ENCODE measurements around the gene SSBP3.
"Not testable (repeated sequence)": the region's sequence is repeated elsewhere in the genome, so short reads cannot be mapped to it uniquely, and the experiment has no call there.

The SSBP3 gene

DNA sequence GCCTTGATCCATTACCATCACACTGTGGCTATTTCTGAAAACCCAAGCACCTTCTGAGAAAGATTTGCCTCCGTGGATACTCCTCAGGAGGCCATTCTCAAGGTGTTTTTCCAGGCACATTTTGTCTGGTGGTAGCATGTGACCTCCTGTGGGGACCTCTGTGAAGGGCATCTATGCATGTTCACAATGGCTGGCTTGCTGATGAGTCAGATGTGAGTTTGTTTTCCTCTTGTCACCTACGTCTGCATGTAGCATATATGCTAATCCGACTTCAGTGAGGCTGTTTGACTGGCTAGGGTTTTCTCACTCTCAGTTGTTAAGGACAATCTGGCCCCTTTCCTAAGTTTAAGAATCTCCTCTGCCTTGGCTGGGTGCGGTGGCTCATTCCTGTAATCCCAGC is 198.3 kb downstream of the SSBP3 start:
- not testable (repeated sequence) for DNase-seq

DNA sequence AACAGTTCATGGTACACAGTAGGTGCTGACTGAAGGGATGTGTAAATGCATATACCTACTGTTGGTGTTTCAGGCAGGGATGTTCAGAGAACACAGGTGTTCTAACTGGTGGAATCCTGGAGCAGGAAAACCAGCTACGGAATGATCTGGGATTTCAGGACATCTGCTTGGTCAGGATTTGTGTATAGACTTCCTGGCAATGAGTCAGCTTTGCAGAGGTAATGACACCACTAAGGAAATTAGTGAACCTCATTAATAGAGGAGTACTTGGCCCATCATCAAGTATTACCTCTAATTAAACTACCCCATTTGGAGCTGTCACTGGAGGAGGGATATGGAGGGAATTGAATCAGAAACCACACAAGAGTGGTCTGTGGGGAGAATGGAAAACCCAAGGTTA is 198.9 kb downstream of the SSBP3 start:
- DNase-seq, result no peak

DNA sequence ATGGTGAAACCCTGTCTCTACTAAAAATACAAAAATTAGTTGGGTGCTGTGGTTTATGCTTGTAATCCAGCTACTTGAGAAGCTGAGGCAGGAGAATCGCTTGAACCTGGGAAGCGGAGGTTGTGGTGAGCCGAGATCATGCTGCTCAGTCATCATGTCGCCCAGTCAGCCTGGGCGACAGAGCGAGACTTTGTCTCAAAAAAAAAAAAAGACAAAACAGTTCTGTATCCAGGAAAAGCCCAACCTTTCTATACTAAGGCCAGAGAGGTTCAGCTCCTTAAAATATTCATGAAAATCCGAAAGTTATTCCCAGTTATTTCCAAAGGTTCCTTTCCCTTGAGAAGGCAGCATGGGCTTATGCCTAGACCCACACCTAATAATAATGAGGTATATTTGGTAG is 202.0 kb downstream of the SSBP3 start:
- DNase-seq, result no peak

DNA sequence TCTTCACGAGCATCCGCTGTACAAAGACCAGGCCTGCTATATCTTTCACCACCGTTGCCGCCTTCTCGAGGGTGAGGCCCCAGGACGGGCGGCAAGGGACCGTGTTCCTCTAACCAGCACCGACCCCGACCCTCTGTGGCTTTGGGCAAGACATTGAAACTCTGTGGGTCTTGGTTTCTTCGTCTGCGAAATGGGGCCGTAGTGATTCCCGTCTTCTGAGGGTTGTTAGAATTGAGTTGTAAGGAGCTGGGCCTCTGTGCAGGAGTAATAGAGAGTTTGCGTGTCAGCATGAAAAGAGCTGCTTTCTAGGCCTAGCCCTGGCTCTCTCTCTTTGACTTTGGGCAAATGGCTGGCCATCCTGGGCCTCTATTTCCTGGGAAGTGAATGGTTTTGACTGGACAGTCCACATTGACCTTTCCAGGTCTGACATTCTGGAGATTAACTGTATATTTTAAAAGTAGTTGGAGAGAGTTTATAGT is 205.6 kb downstream of the SSBP3 start:
- DNase-seq, result no peak

DNA sequence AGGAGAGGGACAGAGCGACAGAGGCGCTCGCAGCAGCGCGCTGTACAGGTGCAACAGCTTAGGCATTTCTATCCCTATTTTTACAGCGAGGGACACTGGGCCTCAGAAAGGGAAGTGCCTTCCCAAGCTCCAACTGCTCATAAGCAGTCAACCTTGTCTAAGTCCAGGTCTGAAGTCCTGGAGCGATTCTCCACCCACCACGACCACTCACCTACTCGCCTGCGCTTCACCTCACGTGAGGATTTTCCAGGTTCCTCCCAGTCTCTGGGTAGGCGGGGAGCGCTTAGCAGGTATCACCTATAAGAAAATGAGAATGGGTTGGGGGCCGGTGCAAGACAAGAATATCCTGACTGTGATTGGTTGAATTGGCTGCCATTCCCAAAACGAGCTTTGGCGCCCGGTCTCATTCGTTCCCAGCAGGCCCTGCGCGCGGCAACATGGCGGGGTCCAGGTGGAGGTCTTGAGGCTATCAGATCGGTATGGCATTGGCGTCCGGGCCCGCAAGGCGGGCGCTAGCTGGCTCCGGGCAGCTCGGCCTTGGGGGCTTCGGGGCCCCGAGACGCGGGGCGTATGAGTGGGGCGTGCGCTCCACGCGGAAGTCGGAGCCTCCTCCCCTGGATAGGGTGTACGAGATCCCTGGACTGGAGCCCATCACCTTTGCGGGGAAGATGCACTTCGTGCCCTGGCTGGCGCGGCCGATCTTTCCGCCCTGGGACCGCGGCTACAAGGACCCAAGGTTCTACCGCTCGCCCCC is 206.3 kb downstream of the SSBP3 start, which contains the start of the genes CYB5RL and MRPL37:
CYB5RL (minus strand) TSS at position 266 of the 754 bp plus-strand sequence. CDS start 4,414 bp downstream, outside the sequence.
MRPL37 (plus strand) TSS at position 403 of the 754 bp plus-strand sequence; CDS start at position 480, 77 bp downstream.
- peak; percentile 96 for DNase-seq

DNA sequence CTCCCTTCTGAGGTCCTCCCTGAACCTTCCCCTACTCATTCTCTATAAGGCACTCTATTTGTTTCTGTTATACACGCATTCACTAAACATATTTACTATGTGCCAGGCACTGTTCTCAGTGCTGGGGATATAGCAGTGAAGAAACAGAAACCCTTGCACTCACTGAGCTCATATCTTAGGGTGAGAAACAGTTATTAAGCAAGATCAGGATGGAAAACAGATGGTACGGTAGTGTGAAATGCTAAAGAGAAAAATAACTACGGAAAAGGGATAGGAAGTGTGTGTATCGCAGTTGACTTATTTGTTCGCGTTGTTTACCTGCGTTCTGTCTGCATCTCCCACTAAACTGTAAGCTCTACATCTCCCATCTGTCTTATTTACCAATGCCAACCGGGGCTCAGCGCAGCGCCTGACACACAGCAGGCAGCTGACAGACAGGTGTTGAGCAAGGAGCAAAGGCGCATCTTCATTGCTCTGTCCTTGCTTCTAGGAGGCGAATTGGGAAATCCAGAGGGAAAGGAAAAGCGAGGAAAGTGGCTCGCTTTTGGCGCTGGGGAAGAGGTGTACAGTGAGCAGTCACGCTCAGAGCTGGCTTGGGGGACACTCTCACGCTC is 206.9 kb downstream of the SSBP3 start:
- no peak for DNase-seq

DNA sequence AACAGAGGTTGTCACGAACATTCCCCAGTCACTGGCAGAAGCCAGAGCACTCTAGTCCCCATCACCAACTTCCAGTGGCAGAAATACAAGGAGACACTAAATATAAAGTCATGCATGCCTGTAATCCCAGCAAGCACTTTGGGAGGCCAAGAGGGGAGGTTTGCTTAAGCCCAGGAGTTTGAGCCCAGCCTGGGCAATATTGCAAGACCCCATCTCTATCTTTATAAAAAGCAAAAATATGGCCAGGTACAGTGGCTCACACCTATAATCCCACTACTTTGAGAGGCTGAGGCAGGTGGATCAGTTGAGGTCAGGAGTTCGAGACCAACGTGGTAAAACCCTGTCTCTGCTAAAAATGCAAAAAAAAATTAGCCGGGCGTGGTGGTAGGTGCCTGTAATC is 212.7 kb downstream of the SSBP3 start:
- no peak for DNase-seq

DNA sequence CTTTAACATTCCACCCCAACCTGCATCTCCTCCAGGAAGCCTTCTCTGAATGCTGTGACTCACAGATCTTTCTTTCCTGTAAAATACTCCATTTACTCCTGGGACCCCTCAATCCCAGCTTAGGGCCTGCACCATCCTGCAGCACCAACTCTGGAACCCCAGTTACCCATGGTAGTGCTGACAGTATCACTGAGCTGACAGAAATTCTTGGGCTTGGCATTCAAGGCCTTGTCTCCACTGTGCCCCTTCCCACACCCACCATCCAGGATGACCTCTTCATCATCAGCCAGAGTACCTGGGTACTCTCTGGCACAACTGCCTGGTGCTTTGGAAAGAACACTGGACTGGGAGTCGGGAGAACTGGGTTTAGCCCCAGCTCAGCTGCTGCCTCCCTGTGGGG is 214.7 kb downstream of the SSBP3 start:
- no peak for DNase-seq

DNA sequence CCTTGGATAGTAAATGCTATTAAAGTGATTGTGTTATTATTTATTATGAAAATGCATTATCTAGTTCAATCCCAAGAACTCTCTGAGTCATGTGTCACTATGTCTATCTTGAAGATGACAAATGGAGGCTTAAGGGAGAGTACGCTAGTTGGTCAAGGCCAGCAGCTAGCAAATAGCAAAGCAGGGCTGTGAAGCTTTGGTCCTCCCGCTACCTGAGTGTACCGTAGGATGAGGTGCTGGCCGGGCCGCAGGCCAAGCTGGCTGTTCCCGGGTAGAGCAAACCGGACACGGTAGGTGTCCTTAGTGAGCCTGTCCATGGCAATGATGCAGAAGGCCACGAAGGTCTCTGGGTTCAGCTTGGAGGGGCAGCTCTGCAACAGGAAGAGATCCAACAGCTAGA is 215.7 kb downstream of the SSBP3 start:
- DNase-seq, result no peak

DNA sequence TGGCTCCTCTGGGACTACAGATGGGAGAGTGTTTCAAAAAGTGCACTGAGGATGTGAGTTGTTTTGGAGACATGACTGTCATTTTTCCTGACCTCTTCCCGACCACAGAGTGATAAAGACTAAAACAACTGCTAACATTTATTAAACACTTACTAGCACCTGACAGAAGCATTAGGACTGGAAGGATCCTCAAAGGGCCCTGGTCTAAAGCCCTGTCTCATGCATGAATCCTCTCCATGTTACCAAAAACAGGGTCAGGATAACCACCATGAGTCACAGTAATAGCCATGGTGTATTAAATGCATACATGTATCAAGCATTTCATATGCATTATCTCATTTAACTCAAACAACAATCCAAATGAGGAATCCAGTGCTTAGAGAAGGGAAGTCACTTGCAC is 217.9 kb downstream of the SSBP3 start:
- DNase-seq, result no peak

DNA sequence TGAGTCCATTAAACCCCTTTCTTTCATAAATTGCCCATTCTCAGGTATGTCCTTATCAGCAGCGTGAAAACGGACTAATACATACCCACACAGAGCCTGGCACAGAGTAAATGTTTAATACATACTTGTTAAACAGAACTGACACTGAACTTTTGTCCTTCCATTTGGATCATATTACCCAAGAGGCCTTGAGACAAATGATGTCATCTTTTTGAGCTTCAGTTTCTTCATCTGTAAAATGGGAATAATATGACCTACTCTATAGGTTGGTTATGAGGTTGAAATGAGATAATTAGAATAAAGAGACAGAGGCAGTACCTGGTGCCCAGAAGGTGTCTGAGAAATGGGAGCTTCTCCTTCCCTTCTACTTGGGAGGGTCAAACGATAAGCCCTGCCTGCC is 220.1 kb downstream of the SSBP3 start:
- DNase-seq, result no peak

DNA sequence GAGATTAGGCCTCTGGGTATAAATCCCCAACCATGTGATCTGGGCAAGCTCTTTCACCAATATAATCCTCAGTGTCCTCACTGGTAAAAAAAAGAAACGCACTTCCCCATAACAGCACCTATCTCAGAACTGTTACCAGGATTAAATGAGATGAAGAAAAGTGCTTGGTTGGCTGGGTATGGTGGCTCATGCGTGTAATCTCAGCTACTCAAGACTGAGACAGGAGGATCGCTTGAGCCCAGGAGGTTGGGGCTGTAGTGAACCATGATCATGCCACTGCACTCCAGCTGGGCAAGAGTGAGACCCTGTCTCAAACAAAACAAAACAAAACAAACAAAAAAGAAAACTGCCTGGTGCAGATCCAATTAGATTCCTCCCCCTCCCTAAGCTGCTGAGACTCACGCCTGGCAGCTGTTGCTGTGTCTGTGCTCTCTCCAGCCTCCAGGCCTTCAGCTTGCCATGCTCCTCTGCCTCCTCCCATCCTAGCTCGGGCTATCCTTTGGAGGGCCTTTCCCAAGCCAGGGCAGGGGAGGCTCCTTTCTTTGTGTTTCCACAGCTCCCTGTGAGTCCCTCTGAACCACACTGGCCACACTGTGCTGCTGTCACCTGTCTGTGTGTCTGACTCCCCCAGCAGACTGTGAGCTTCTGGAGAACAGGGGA is 225.4 kb downstream of the SSBP3 start:
- no peak for DNase-seq

DNA sequence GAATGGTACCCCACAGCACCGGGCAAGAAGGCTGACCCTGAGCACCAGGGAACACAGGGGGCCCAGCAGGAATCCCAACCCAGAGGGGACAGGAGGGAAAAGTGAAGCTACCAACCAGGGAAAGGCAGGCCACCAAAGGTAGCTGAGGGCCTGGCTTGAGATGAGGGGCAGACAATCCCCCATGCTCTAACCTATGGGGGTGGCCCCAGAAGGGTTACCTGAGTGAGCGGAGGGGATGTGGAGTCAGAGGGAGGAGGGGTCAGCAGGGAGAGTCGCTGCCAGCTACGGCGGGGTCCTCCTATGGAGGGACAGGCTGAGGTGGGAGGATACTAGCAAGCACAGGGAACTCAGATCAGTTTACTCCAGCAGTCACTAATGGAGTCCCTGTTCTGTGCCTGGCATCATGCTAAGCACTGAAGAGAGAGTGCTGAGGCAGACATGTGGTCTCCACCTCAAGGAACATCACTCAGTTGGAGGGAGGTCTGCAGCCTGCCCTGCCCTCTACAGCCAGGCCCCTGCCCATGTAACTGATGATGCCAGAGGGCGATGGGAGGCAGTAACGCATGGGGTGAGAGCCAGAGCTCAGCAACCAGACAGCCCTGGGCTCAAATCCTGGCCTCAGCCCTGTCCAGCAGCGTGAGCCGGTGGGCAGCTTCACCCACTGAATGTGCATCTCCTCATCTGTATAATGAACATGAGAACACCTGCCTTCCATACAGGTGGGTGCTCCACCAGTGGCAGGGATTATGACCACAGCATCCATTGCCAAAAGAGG is 227.7 kb downstream of the SSBP3 start:
- no peak for DNase-seq

DNA sequence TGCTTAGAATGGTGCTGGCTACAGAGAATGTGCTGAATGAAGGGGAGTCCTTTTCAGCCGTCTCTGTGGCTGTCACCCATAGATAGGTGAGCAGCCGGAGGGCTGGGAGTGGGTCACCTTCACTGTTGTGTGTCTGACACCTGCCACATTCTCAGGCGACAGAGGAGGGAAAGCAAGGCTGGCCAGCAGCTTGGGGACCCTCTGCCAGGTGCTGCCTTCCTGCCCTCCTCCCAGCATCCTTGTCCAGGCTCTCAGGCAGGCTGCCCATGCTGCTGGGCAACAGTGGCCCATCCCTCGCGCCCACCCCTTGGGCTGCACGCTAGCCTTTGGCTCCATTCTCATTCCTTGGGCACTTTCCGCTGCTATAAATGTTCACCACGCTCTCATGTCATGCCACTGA is 228.5 kb downstream of the SSBP3 start:
- no peak for DNase-seq

DNA sequence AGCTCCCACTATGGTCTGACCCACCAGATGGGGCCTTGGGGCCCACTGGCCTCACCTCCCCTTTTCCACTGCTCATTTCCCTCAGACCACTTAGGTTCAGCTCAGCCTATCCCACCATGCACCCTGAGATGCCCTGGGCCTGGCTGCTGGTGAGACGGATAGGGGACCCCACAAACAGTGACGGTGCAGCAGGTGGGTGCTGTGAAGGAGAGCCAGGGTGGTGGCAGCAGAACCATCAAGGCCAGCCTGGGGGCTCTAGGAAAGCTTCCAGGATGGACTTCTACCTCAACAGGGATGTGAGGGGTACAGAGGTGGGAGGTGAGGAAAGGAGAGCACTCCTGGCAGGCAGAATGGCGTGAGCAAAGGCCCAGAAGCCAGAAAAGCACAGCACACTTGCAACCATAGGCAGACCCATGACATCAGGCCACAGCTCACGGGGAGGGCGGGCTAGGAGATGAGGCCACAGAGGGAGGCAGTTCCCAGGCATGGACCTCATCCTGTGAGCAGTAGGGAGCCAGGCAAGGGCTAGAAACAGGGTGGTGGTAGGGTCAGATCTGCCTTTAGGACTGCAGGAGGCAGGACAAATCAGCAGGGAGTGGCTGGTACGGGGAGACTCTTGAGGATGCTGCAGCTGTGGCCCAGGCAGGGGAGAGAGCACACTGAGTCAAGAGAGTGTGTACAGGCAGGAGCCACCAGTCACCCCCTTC is 229.4 kb downstream of the SSBP3 start:
- no peak for DNase-seq

Measured in fibroblast of upper back skin (primary cell).